ENCODE data around the gene SYNC. TPM values are rescaled to one million over a fixed set of nuclear protein-coding genes. Genes with fewer than 3 reads are reported as not detected.
A peak's percentile ranks its signal among the peaks of the same experiment; 100 is the strongest.

SYNC gene
- 0.45 TPM for total RNA-seq

DNA sequence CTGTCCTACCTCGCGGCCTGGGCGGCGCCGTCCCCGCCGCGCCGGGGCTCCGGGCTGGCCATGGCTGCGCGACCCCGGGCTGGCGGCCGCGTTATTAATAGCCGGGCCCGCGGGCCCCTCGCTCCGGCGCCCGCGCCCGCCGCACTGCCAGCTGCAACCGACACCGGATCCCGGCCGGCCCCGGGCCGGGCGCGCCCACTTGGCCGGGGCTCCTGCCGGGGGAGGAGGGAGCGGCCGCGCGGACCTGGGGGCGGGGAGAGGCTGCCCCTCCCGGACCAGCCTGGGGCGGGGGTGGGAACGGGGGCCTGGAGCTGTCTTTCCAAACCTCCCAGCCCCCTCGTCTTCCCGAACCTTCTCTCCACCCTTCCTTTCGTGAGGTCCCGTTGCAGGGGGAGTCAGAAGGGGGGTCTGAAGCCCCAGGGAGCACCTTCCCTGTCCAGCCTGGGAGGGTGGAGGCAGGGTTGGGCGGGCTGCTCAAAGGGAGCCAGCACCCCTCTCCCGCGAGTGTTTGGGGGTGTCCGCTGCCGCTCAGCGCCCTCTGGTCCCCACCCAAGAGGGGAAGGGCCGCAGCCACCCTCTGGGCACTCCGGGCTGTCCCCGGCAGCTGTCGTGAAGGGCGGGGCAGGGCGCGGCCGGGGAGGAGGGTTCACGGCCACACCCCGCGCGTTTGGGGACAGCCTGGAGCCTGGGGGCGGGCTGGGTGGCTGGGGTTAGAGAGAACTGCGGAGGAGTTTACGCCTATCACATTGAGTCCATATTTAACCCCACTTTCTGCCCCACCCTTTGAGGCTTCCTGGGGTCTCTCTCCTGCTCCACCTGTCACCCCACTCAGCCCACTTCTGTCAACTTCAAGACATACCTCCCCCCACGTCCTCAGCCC, at the start of gene SYNC:
SYNC (minus strand) TSS at position 172 of the 880 bp plus-strand sequence; CDS start at position 62, 110 bp downstream.
- DNase-seq (ENCODE audit: low spot score) (no peak), ATAC-seq (peak; percentile 71)

DNA sequence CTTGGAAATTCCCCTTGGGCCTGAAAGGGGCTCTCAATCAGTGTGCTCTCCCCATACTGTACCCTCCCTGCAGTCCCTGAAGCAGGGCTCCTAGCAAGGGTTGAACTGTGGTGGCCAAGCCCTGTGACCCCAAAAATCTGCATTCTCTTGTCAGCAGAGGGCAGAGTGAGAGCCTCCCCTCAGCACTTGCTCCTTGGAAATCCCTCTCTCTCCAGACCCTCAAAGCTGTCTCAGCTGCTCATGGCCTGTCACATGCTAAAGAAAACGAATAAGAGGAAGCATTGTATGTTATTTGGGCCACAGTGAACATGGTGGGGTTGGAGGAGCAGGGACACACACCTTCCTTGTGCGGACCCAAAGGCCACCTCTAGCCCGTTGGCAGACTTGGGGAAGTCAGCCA, 47.2 kb upstream of the SYNC start:
- DNase-seq (ENCODE audit: low spot score) (no peak), ATAC-seq (no peak)

DNA sequence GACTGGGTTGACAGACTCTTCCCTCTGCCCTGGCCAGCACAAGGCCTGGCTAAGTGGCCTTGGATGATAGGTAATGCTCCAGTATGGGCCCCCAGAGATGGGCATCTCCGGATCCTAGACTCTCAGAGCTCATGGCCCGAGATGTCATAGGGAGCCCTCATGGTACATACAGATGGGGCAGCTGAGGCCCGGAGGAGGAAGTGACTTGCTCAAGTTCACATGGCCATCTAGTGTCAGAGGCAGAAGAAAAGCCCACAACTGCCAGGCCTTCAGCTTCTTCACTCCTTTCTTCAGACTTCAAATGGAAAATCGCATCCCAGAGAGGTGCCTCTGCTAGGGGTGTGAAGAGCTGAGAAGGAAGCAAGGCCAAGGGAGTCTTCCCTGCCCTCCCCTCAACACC, 46.8 kb upstream of the SYNC start:
- ATAC-seq (no peak), DNase-seq (ENCODE audit: low spot score) (no peak)

DNA sequence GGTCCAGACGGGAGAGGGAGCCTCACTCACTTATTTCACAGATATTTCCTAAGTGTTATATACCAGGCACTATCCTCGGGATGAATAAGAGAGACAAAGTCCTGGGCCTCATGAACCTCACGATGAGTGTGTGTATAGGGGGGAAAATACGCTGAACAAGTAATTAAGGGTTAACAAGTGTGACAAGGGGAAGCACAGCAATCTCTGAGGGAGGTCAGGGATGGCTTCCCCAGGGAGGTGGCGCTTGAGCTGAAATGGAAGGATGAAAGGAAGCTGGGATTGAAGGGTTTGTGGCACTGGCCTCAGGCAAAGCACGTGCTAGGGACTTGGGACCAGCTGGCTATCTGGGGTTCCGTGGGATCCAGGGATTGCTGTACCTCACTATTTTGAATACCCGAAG, 46.4 kb upstream of the SYNC start:
- no peak for ATAC-seq
- DNase-seq (ENCODE audit: low spot score) = no peak

DNA sequence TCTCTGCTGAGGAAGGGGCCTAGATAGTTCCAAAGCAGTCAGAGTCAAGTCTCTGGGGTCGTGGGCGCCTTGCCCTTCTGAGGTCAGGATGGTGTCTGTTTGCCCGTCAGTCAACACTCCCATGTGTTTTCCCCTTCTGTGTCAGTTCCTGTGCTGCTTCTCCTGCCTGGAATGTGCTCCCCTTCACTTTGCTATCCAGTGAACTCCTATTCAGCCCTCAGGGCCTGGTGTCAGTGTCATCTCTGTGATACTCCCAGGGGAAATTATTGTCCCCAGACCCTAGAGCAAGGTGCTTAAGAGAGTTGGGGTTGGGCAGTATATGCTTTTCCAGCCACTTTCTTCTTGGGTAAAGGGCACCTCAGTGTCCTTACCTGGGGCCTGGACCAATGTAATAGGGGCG, 45.8 kb upstream of the SYNC start:
- ATAC-seq (no peak), DNase-seq (ENCODE audit: low spot score) (no peak)

DNA sequence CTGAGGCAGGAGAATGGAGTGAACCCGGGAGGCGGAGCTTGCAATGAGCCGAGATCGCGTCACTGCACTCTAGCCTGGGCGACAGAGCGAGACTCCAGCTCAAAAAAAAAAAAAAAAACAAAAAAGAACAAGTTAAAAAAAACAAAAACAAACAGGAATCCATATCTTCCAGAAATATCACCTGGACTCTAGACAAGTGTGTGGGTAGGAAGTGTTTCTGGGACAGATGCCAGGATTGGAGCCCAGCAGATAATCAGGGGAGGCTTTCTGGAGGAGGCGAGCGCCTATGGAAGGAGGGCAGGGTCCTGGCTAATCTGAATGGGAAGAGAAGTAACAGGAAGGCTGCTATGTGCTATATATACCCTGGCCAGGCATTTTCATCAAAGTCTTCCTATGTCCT, 43.6 kb upstream of the SYNC start:
- no peak for DNase-seq (ENCODE audit: low spot score)
- no peak for ATAC-seq

DNA sequence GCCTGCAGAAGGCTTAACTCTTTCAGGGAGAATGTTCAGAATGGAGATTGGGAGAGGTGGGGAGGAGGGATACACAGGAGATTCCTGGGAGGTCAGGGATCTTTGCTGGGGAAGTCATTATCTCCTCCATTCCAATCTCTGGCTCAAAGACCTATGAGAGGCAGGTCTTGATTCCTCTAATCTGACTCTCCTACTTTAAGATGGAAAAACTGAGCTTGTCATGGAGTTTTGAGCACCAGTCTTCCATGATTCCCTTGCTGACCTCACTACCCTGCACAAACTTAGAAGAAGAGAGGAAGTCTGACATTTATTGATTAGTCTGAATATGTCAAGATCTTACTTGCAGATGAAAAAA, 41.5 kb upstream of the SYNC start:
- DNase-seq (ENCODE audit: low spot score) = no peak
- ATAC-seq = no peak

DNA sequence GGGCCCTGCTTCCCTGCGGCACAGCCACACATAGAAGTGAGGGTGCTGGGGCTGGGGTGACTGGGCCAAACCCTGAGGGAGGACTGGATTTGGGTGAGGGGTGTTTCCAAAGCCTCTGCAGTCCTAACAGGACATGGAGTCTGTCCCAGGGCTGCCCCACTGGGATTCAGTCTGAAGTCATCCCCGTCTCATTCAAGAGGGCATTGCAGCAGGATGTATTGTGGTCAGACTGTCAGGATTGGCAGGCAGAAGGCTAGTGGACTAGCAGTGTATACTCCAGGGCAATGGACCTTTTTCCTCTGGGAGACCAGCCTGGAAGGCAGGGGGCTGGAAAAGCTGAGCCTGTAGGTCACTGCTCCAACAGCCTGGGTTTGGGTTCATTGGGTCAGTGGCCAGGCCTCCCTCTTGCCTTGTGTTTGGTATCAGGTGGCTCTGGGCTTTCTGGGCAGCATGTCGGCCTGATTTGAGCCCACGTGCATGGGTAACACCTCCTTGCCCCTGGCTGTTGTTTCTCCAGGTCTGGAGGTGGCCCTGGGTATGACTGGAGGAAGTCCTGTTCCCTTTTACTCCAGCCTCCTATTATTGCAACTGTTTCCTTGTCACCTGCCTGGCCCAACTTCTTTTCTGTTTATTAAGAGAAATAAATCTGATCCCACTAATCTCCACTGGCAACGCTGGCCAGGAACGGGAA, 41.0 kb upstream of the SYNC start:
- peak; percentile 48 for DNase-seq (ENCODE audit: low spot score)
- ATAC-seq = peak; percentile 24

DNA sequence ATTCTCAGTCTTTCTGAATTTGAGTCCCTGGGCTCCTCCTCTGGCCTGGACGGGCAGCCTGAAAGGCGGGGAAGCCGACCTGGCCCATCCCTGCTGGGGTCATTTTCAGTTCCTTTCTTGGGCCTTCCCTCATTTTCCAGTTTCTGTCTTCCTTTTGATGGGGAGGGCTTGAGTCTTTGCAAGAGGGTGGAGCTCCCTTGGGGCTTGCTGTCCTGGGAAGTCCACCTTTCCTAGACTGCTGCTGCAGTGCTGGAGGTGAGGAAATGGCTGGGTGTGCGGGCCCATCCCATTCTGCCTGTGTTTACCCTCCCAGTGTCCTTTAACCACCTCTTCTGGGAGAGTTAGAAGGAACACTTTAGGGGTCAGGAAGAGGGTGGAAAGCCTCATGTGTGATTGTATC, 40.4 kb upstream of the SYNC start:
- ATAC-seq (peak; percentile 61), DNase-seq (ENCODE audit: low spot score) (no peak)

DNA sequence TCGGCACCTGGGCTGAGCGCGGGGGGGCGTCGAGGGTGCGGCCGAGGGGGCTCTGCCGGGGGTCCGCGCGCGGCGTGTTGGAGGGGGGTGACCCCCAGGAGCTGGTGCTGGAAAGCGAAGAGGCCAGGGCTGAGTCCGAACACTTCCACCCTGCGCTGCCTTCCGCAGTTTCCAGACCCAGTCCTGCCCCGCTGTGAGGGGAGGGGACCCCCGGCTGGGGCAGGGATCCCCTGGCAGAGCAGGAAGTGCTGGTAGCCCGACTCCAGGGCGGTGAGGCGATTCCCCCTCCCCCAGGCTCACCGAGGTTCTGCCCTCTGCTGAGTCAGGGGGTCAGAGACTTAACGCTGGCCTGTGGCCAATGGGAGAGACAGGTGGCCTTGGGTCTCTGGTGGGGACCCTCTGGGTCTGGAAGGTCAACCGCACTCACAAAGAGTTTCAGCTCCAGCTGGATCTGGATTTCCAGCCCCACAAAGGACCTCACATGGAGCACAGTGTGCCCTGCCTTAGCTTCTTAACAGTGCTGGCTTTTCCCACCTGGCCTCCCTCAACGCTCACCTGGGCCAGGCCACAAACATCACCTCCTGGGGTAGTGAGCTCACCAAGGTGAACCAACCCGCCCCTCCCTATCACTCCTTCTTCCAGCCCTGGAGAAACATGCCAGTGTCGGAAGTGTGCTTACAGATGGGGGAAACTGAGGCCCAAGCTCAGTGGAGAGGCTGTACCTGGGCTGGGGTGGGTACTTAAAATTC, 39.8 kb upstream of the SYNC start:
- ATAC-seq (peak; percentile 39), DNase-seq (ENCODE audit: low spot score) (peak; percentile 52)

DNA sequence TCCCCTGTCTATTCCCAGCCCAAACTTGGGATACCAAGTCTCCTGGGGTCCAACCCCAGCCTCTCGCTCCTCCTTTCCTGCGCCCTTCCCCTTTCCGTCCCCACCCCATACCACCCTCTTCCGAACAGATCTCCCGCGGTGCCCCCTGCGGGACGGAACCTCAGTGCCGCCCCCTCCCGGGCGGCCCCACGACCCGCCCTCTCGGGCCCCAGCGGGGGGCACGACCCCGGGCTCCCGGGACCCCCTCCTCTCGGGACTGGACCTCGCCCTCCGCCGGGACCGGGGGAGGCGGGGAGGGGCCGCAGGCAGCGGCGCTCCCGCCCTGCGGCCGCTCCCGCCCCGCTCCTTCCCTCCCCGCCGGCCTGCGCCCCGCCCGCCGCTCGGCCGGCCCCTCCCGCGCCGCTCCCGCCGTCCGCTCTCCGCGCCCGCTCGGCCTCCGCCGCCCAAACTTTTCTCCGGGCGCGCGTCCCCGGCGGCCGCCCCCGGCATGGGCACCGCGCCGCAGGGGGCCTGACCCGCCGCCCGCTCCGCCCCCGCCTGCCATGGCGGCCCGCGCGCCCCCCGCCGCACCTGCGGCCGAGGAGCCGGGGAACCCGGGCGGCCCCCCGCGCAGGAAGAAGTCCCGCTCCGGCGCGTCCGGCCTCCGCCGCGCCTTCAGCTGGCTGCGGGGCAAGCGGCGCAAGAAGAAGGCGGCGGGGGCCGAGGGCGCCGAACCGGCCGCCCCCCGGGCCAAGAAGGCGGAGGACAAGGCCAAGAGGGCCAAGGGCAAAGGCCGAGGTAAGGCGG, 39.0 kb upstream of the SYNC start:
- peak; percentile 57 for DNase-seq (ENCODE audit: low spot score)

DNA sequence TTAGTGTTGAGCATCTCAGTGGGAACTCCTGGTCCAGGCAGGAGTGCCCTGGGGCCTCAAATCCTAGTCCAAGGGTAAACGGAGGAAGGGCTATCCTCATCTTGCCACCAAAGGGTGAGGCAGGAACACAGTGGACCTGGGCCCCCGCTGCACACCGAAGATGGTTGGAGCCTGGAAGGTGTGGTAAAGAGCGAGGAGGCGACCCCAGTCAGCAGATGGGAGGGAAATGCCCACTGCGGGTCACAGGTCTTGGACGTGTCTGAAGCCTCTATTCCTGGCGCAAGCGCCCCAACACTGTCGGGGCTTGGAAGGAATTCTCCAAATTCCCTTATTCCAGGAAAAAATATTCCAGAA, 38.5 kb upstream of the SYNC start:
- no peak for ATAC-seq
- no peak for DNase-seq (ENCODE audit: low spot score)

More for the DNA sequence above, 39.0 kb upstream of the SYNC start:
- peak; percentile 76 for ATAC-seq

DNA sequence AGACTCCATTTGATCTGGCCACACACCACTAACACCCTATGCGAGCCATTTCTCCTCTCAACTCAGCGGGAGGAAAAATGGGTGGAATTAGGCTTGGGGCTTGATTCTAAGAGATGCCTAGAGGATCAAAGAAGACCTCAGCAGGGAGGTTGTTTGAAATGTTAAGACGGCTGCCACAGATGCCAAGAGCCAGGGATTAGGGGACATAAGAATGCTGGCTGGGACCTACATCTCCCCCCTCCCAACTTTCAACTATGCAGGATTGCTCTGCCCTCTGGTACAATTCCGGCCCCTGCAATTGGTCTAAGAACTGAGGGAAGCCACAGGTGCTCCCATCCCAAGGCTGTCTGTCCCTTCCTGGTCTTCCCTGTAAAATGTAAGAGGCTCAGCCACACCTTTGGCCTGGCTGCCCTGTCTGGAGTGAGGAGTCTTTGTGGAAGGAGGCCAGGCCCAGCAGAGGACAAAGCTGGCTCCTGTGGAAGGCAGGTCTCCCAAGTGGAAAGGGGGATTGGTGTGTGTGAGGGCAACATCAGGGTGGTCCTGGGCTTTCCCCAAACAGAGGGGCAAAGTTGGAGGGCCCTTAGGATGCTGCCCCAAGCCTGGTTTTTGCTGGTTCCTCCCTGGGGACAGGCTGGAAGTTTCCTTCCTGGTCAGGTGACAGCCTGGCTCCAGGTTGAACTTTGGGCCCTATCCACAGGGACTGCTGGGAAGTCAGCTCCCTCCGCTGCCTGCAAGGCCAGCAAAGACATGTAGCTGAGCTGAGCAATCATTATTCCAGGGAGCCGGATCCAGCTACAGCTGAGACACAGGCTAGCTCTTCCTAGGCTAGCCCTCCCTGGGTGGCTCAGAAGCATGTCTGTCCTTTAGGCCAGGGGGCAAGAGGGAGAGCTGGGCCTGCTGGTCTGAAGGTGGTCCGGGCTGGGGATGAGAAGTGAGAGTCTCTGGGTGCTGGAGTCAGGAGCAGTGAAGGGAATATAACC, 34.5 kb upstream of the SYNC start:
- ATAC-seq (peak; percentile 84), DNase-seq (ENCODE audit: low spot score) (peak; percentile 82)

DNA sequence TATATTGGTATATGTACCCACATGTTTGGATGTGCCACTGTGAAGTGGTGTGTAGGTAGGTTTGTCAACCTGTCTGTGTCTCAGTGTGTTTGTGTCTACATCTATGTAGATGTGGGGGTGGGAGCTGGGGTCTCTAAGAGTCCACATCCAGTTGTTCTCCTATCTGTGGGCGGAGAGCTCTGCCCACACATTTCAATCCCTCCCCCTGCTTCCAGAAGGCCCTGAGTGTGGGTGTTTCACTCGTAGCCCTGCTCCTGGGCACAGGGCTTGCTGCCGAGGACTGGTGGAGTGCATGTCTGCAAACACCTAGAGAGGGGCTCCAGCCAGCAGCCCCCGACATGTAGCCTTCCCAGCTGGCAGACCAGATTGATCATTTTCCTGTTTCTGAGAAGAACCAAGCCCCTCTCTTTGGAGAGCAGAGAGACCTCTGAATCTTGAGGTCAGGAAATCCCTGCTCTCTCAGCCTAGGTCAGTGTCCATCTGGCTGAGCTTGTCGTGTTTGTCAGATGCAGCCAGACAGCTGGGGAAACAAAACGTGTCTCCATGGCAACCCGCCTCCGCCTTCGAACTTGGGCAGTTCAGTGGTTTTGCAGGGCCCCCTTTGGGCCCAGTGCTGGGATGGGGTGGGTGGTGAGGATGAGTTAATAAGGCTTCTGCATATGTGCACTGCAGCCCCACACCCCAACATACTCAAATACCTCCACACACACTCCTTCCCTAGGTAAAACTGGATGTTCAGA, 31.2 kb upstream of the SYNC start:
- ATAC-seq (peak; percentile 70), DNase-seq (ENCODE audit: low spot score) (peak; percentile 78)

DNA sequence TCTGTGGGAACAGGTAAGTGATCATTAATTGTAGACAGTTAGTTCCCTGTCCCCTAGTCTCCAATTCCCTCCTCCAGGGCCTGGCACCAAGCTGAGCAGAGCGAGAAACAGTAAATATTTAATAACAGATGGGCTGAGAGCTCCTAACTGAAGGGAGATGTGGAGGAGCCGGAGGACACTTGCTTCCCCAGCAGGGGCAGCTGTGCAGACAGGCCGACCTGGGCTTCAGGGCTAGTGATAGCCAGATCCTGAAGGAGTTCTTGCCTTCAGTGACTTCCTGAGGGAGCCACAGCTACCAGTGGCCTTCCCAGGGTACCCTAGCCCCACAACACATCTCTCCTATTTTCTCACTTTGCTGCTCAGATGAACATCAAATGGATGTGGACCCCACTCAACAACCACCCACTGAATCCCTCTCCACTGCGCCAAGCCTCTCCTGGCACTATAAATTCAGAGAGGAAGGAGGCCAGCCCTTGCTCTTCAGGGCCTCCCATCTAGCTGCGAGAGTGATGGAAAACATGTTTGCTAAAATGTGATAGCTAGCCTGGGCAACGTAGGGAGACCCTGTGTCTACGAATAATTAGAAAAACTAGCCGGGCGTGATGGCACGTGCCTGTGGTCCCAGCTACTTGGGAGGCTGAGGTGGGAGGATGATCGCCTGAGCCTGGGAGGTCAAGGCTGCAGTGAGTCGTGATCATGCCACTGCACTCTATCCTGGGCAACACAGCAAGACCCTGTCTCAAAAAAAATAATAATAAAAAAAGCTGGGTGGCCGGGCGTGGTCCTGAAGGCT, 26.9 kb upstream of the SYNC start:
- ATAC-seq = no peak

DNA sequence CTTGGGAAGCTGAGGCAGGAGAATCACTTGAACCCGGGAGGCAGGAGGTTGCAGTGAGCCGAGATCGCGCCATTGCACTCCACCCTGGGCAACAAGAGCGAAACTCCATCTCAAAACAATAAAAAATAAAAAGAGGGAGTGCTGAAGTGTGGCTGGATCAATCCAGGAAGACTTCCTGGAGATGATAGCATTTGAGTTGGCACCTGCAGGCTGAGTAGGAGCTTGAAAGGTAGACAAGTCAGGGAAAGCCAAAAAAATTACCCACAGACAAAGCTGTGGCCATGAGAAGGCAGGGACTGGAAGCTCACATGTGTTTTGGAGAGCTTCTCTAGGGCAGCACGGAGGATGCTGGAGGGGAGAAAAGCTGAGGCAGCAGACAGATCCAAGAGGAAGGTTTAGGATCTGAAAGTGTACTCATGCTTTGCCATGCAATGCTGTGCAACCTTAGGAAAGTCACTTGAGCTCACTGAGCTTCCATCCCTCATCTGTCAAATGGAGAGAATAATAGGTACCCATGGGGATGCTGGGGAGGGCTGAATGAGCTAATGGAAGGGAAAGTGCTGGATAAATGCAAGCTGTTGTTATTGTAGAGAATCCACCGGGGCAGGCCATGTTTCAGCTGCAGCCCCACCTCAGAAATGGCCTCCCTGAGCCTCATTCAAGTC, 26.0 kb upstream of the SYNC start:
- ATAC-seq (no peak), DNase-seq (ENCODE audit: low spot score) (no peak)

More for the DNA sequence above, 26.9 kb upstream of the SYNC start:
- no peak for DNase-seq (ENCODE audit: low spot score)

DNA sequence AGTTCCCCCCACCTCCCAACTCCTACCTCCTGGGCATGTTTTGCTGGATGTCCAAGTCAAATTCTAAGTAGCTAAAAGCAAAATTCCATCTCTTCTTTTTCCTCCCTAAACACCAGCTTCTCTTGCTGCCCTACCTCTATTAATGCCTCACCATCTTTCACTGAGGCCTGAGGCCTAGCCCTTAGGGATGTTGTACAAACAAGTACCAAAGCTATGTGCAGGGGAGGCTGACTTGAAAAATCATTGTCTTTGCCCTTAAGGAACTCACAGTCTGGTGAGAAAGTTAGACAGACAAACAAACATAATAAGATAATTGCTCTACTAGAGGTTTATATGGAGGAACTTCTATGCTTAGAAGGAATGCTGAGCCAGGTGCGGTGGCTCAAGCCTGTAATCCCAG, 25.3 kb upstream of the SYNC start:
- no peak for DNase-seq (ENCODE audit: low spot score)

DNA sequence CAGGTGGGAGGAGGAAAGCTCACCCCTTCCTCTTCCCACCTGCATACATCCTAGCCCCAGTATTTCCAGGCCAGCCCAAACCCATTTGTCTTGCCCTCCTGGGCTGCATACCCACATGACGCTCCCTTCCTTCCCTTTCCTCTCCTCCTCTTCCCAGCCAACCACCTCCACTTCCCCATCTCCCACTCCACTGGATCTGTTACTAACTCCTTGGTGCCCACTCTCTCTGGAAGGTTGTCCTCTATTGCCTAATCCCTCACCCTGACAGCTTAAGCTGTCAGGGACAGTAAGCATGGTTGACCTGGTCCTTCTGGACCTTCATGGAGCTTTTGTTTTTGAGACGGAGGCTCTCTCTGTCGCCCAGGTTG, 23.0 kb upstream of the SYNC start:
- ATAC-seq = no peak
- DNase-seq (ENCODE audit: low spot score) = no peak

More for the DNA sequence above, 25.3 kb upstream of the SYNC start:
- no peak for ATAC-seq

Measured in left lobe of liver (tissue), 2 donors.